Mesenchymal stem cell (in vitro differentiated cells and primary cell): Measurements from ENCODE around the gene GIPC2.
A peak's percentile ranks its signal among the peaks of the same experiment; 100 is the strongest.
"Not testable (repeated sequence)": the region's sequence is repeated elsewhere in the genome, so short reads cannot be mapped to it uniquely, and the experiment has no call there.

ENCODE experiments used
- DNase-seq: peaks from one replicate; pipeline ENCODE4 v3.0.0-alpha.2; 2013
- H2AFZ ChIP-seq: one replicate; pipeline ENCODE4 v1.6.1; 2013; ENCODE audit warnings: low read depth, mild to moderate bottlenecking, control low read depth, inconsistent platforms, low read length, moderate library complexity
- H2AK5ac ChIP-seq: 2 replicates; pipeline ENCODE4 v1.6.1; 2013; ENCODE audit warnings: low read length, moderate library complexity, mild to moderate bottlenecking, inconsistent platforms; ENCODE audit not compliant: severe bottlenecking
- H2BK120ac ChIP-seq: one replicate; pipeline ENCODE4 v1.6.1; 2013; ENCODE audit warnings: low read depth, mild to moderate bottlenecking, inconsistent platforms, low read length, moderate library complexity
- H2BK12ac ChIP-seq, 2 experiments: one replicate each; pipeline ENCODE4 v1.6.1; 2013; ENCODE audit warnings: inconsistent platforms in 2 of 2, low read length in 2 of 2, mild to moderate bottlenecking in 2 of 2, moderate library complexity in 2 of 2, control low read depth in 1 of 2
- H2BK15ac ChIP-seq: one replicate; pipeline ENCODE4 v1.6.1; 2013; ENCODE audit warnings: mild to moderate bottlenecking, low read depth, inconsistent platforms; ENCODE audit not compliant: poor library complexity, severe bottlenecking
- H2BK5ac ChIP-seq: 2 replicates; pipeline ENCODE4 v1.6.1; 2013; ENCODE audit warnings: low read depth, mild to moderate bottlenecking, low read length, control low read depth, inconsistent platforms; ENCODE audit not compliant: poor library complexity, severe bottlenecking
- H3K14ac ChIP-seq, 2 experiments: one replicate each; pipeline ENCODE4 v1.6.1; 2013; ENCODE audit warnings: inconsistent platforms in 2 of 2, low read length in 2 of 2, control low read depth in 1 of 2, mild to moderate bottlenecking in 1 of 2, moderate library complexity in 1 of 2
- H3K18ac ChIP-seq, 2 experiments: one replicate each; pipeline ENCODE4 v1.6.1; 2013; ENCODE audit warnings: inconsistent platforms in 2 of 2, low read length in 2 of 2, control low read depth in 1 of 2, low read depth in 1 of 2, mild to moderate bottlenecking in 1 of 2
- H3K23ac ChIP-seq, 2 experiments: one replicate each; pipeline ENCODE4 v1.6.1; 2013; ENCODE audit warnings: inconsistent platforms in 2 of 2, low read length in 2 of 2, mild to moderate bottlenecking in 2 of 2, moderate library complexity in 2 of 2, control low read depth in 1 of 2
- H3K27ac ChIP-seq: 2 replicates; pipeline ENCODE4 v1.5.1; 2013; ENCODE audit warnings: mild to moderate bottlenecking, moderate library complexity, low read length, control low read depth, inconsistent platforms; ENCODE audit not compliant: poor library complexity, severe bottlenecking
- H3K27me3 ChIP-seq, 2 experiments: 2 replicates each; pipeline versions ENCODE4 v1.6.1 to v1.7.0; 2013; ENCODE audit warnings: low read length in 2 of 2, mild to moderate bottlenecking in 2 of 2, moderate library complexity in 2 of 2, control low read depth in 1 of 2, inconsistent platforms in 1 of 2; ENCODE audit not compliant: control insufficient read depth in 1 of 2, insufficient read depth in 1 of 2
- H3K36me3 ChIP-seq, 2 experiments: 2 replicates each; pipeline versions ENCODE4 v1.6.1 to v1.7.0; 2013; ENCODE audit warnings: low read length in 2 of 2, control low read depth in 1 of 2, inconsistent platforms in 1 of 2, low read depth in 1 of 2, mild to moderate bottlenecking in 1 of 2; ENCODE audit not compliant: insufficient read depth in 2 of 2, control insufficient read depth in 1 of 2
- H3K4ac ChIP-seq, 2 experiments: one replicate each; pipeline ENCODE4 v1.6.1; 2013; ENCODE audit warnings: inconsistent platforms in 2 of 2, low read length in 2 of 2, mild to moderate bottlenecking in 2 of 2, moderate library complexity in 2 of 2, control low read depth in 1 of 2, low read depth in 1 of 2
- H3K4me1 ChIP-seq: 2 replicates; pipeline ENCODE4 v1.6.1; 2013; ENCODE audit warnings: low read depth, low read length, control low read depth; ENCODE audit not compliant: control insufficient read depth, insufficient read depth
- H3K4me2 ChIP-seq: 2 replicates; pipeline ENCODE4 v1.6.1; 2013; ENCODE audit warnings: low read length, mild to moderate bottlenecking, inconsistent platforms; ENCODE audit not compliant: poor library complexity, severe bottlenecking
- H3K4me3 ChIP-seq, 2 experiments: 2 replicates each; pipeline versions ENCODE4 v1.5.1 to v1.7.0; 2013; ENCODE audit warnings: low read length in 2 of 2, mild to moderate bottlenecking in 2 of 2, control low read depth in 1 of 2, low read depth in 1 of 2; ENCODE audit not compliant: insufficient read depth in 1 of 2
- H3K79me1 ChIP-seq: replicated peaks from 2 replicates; pipeline ENCODE4 v1.6.1; 2013; ENCODE audit warnings: mild to moderate bottlenecking, control low read depth, low read length, inconsistent platforms; ENCODE audit not compliant: poor library complexity, severe bottlenecking
- H3K9ac ChIP-seq: 2 replicates; pipeline ENCODE4 v1.7.0; 2013; ENCODE audit warnings: mild to moderate bottlenecking, low read length, moderate library complexity
- H3K9me3 ChIP-seq: 2 replicates; pipeline ENCODE4 v1.7.0; 2013; ENCODE audit warnings: mild to moderate bottlenecking, low read length; ENCODE audit not compliant: control insufficient read depth
- H4K8ac ChIP-seq: one replicate; pipeline ENCODE4 v1.6.1; 2013; ENCODE audit warnings: inconsistent platforms, mild to moderate bottlenecking, low read length, moderate library complexity
- H4K91ac ChIP-seq: one replicate; pipeline ENCODE4 v1.6.1; 2013; ENCODE audit warnings: mild to moderate bottlenecking, low read length, inconsistent platforms
- WGBS: methylation state at CpG from one replicate; pipeline ENCODE4 v1.1.7; 2013; ENCODE audit warnings: mixed read lengths; 5-methylcytosine and 5-hydroxymethylcytosine counted together

The GIPC2 gene

GRCh38 chr1:78061825-78062523 is 16.2 kb downstream of the GIPC2 start:
- H3K4me2 ChIP-seq: no peak overlapping the region
- DNase-seq: no peak
- no peak overlapping the region for H2AK5ac ChIP-seq
- no peak overlapping the region for H3K18ac ChIP-seq
- no peaks in the 10 kb centered on the region for H3K27me3 ChIP-seq
- no peak overlapping the region for H2BK120ac ChIP-seq
- no peaks in the 10 kb centered on the region for H3K36me3 ChIP-seq
- 89% methylated on average over 1 of the region's 2 CpGs for WGBS
- H4K8ac ChIP-seq: no peak overlapping the region
- no peak overlapping the region for H3K14ac ChIP-seq
- no peak overlapping the region for H3K27ac ChIP-seq
- no peak overlapping the region for H3K23ac ChIP-seq
- H4K91ac ChIP-seq: no peak overlapping the region
- H3K4ac ChIP-seq: no peak overlapping the region
- no peak overlapping the region for H2BK15ac ChIP-seq
- no peak overlapping the region for H3K4me3 ChIP-seq
- peak overlapping the region; percentile 65 for H3K9ac ChIP-seq
- no peaks in the 10 kb centered on the region for H3K9me3 ChIP-seq
- H3K4me1 ChIP-seq: no peaks in the 10 kb centered on the region
- no peak overlapping the region for H2BK5ac ChIP-seq
- no peak overlapping the region for H2AFZ ChIP-seq
- H3K79me1 ChIP-seq: no peaks in the 10 kb centered on the region
- H2BK12ac ChIP-seq: no peak overlapping the region

- H2AFZ ChIP-seq, H3K4me1 ChIP-seq, H3K79me1 ChIP-seq, H2BK120ac ChIP-seq, H3K4ac ChIP-seq, H3K9me3 ChIP-seq, H3K18ac ChIP-seq, H4K91ac ChIP-seq, H2BK5ac ChIP-seq, H4K8ac ChIP-seq, H2BK12ac ChIP-seq, H2AK5ac ChIP-seq, H3K36me3 ChIP-seq, DNase-seq, H3K9ac ChIP-seq, H3K4me2 ChIP-seq, H2BK15ac ChIP-seq, H3K14ac ChIP-seq, H3K4me3 ChIP-seq, H3K23ac ChIP-seq, H3K27me3 ChIP-seq, H3K27ac ChIP-seq: not testable (repeated sequence)
- no CpG with 5 or more reads among the region's 2 CpGs for WGBS
Measured at GRCh38 chr1:78064886-78065285, 19.1 kb downstream of the GIPC2 start.

- Histone ChIP-seq H3K18ac (no peak overlapping the region), H3K36me3 (no peaks in the 10 kb centered on the region), H3K9me3 (no peaks in the 10 kb centered on the region), H3K4me3 (no peak overlapping the region), H2BK15ac (no peak overlapping the region), H2AK5ac (no peak overlapping the region), H3K79me1 (no peaks in the 10 kb centered on the region), H2BK120ac (no peak overlapping the region), H3K4me1 (no peaks in the 10 kb centered on the region), H2BK12ac (no peak overlapping the region), H3K27me3 (no peaks in the 10 kb centered on the region), H4K91ac (no peak overlapping the region), H3K27ac (no peak overlapping the region), H3K23ac (no peak overlapping the region), H3K4ac (no peak overlapping the region), H3K4me2 (no peak overlapping the region), H3K9ac (no peak overlapping the region), H2AFZ (no peak overlapping the region), H4K8ac (no peak overlapping the region), H2BK5ac (no peak overlapping the region), H3K14ac (no peak overlapping the region)
- DNase-seq: no peak
- WGBS: 73% methylated on average over 3 of the region's 3 CpGs
Measured at GRCh38 chr1:78068681-78069283, 23.0 kb downstream of the GIPC2 start.

GRCh38 chr1:78069784-78070183 is 24.0 kb downstream of the GIPC2 start:
- H3K14ac ChIP-seq: no peak overlapping the region
- no peak overlapping the region for H3K4me3 ChIP-seq
- no peaks in the 10 kb centered on the region for H3K79me1 ChIP-seq
- no peak overlapping the region for H3K18ac ChIP-seq
- no peak overlapping the region for H4K91ac ChIP-seq
- no peak overlapping the region for H3K4me2 ChIP-seq
- no CpG with 5 or more reads among the region's 2 CpGs for WGBS
- no peak for DNase-seq
- no peak overlapping the region for H2BK5ac ChIP-seq
- H3K27me3 ChIP-seq: no peaks in the 10 kb centered on the region
- no peak overlapping the region for H2BK12ac ChIP-seq
- H3K9ac ChIP-seq: peak overlapping the region; percentile 42
- H2AK5ac ChIP-seq: no peak overlapping the region
- no peak overlapping the region for H2AFZ ChIP-seq
- H3K23ac ChIP-seq: no peak overlapping the region
- no peak overlapping the region for H2BK15ac ChIP-seq
- no peak overlapping the region for H4K8ac ChIP-seq
- no peaks in the 10 kb centered on the region for H3K9me3 ChIP-seq
- no peak overlapping the region for H2BK120ac ChIP-seq
- H3K4me1 ChIP-seq: no peaks in the 10 kb centered on the region
- no peaks in the 10 kb centered on the region for H3K36me3 ChIP-seq
- no peak overlapping the region for H3K4ac ChIP-seq
- no peak overlapping the region for H3K27ac ChIP-seq
